GM23338 (cell line): ENCODE measurements around the gene RALY. TPM values are rescaled to one million over a fixed set of nuclear protein-coding genes. Genes with fewer than 3 reads are reported as not detected.

ENCODE experiments used
- ATAC-seq: fragments of 200-7000 bp; cut with Tn5 transposase; 3 replicates; pipeline ENCODE4 v1.9.1; 2020
- DNase-seq: peaks from one replicate; pipeline ENCODE4 v3.0.0-alpha.2; 2015; ENCODE audit warnings: low spot score
- H2AFZ ChIP-seq: fragments of 200-600 bp; sonication (generic); 2 replicates; pipeline ENCODE4 v1.8.0; 2016; ENCODE audit warnings: antibody characterized with exemption, mild to moderate bottlenecking, moderate library complexity
- H3F3A ChIP-seq: fragments of 200-600 bp; sonication (generic); replicated peaks from 2 replicates; pipeline ENCODE4 v1.8.0; 2017; ENCODE audit warnings: antibody characterized with exemption, mixed run types, low read depth
- H3K27ac ChIP-seq: fragments of 200-600 bp; sonication (generic); 2 replicates; pipeline ENCODE4 v1.6.1; 2016; ENCODE audit warnings: low read depth
- H3K27me3 ChIP-seq: fragments of 200-600 bp; sonication (generic); 2 replicates; pipeline ENCODE4 v1.8.0; 2016; ENCODE audit warnings: mild to moderate bottlenecking, mixed run types, moderate library complexity; ENCODE audit not compliant: insufficient read depth
- H3K36me3 ChIP-seq: fragments of 200-600 bp; sonication (generic); 2 replicates; pipeline ENCODE4 v1.8.0; 2016; ENCODE audit warnings: mild to moderate bottlenecking; ENCODE audit not compliant: insufficient read depth
- H3K4me1 ChIP-seq: fragments of 200-600 bp; sonication (generic); 2 replicates; pipeline ENCODE4 v1.8.0; 2016; ENCODE audit warnings: mild to moderate bottlenecking, moderate library complexity; ENCODE audit not compliant: insufficient read depth
- H3K4me2 ChIP-seq: fragments of 200-600 bp; sonication (generic); 2 replicates; pipeline ENCODE4 v1.7.1; 2017; ENCODE audit warnings: mixed run types
- H3K4me3 ChIP-seq: fragments of 200-600 bp; sonication (generic); 2 replicates; pipeline ENCODE4 v1.6.1; 2016; ENCODE audit warnings: mixed run types
- H3K79me2 ChIP-seq: fragments of 200-600 bp; sonication (generic); replicated peaks from 2 replicates; pipeline ENCODE4 v1.8.0; 2017; ENCODE audit warnings: mild to moderate bottlenecking; ENCODE audit not compliant: insufficient read depth
- H3K9me2 ChIP-seq: fragments of 200-600 bp; sonication (generic); 2 replicates; pipeline ENCODE4 v1.8.0; 2017; ENCODE audit not compliant: insufficient read depth
- H4K20me1 ChIP-seq: fragments of 200-600 bp; sonication (generic); replicated peaks from 2 replicates; pipeline ENCODE4 v1.8.0; 2017; ENCODE audit warnings: mild to moderate bottlenecking; ENCODE audit not compliant: insufficient read depth
- H3K27ac Mint-ChIP-seq: 2 replicates; pipeline ENCODE4 v1.8.0; 2020; ENCODE audit warnings: inconsistent platforms, mild to moderate bottlenecking, moderate library complexity, mixed read lengths
- H3K27me3 Mint-ChIP-seq: 3 replicates; pipeline ENCODE4 v1.8.0; 2022; ENCODE audit warnings: low read depth, mild to moderate bottlenecking, moderate library complexity, mixed read lengths, inconsistent platforms; ENCODE audit not compliant: insufficient read depth, poor library complexity
- H3K36me3 Mint-ChIP-seq: 3 replicates; pipeline ENCODE4 v1.8.0; 2021; ENCODE audit warnings: low read depth, mild to moderate bottlenecking, inconsistent platforms, moderate library complexity, mixed read lengths
- H3K4me1 Mint-ChIP-seq: 3 replicates; pipeline ENCODE4 v1.8.0; 2020; ENCODE audit warnings: mild to moderate bottlenecking, inconsistent platforms, mixed read lengths
- H3K4me3 Mint-ChIP-seq: 3 replicates; pipeline ENCODE4 v1.8.0; 2021; ENCODE audit warnings: moderate library complexity, mild to moderate bottlenecking, inconsistent platforms, mixed read lengths
- H3K9me3 Mint-ChIP-seq: 3 replicates; pipeline ENCODE4 v1.8.0; 2020; ENCODE audit warnings: moderate library complexity, mild to moderate bottlenecking, inconsistent platforms, mixed read lengths
- ETS1 ChIP-seq: IDR thresholded peaks from 2 replicates; pipeline ENCODE4 v1.6.1; 2016; ENCODE audit warnings: antibody characterized with exemption
- EZH2 ChIP-seq: fragments of 200-600 bp; sonication (generic); IDR thresholded peaks from one replicate; pipeline ENCODE4 v1.8.0; 2017; ENCODE audit warnings: antibody characterized with exemption, mild to moderate bottlenecking, low read depth; ENCODE audit not compliant: unreplicated experiment
- EZH2phosphoT487 ChIP-seq: fragments of 200-600 bp; sonication (generic); IDR thresholded peaks from one replicate; pipeline ENCODE4 v1.8.1; 2018; ENCODE audit warnings: antibody characterized with exemption; ENCODE audit not compliant: unreplicated experiment
- JUNB ChIP-seq: IDR thresholded peaks from one replicate; pipeline ENCODE4 v1.6.1; 2016; ENCODE audit warnings: antibody characterized with exemption; ENCODE audit not compliant: unreplicated experiment
- NANOG ChIP-seq: IDR thresholded peaks from 2 replicates; pipeline ENCODE4 v1.6.1; 2016; ENCODE audit warnings: antibody characterized with exemption, borderline replicate concordance
- POLR2AphosphoS5 ChIP-seq: IDR thresholded peaks from 2 replicates; pipeline ENCODE4 v1.6.1; 2016; ENCODE audit warnings: antibody characterized with exemption, low read depth
- STAT1 ChIP-seq: IDR thresholded peaks from one replicate; pipeline ENCODE4 v1.6.1; 2016; ENCODE audit warnings: antibody characterized with exemption; ENCODE audit not compliant: unreplicated experiment
- ZNF114 ChIP-seq: fragments of 250-450 bp; sonication (Bioruptor Pico); IDR thresholded peaks from 2 replicates; pipeline ENCODE4 v1.5.0; 2020; ENCODE audit warnings: mild to moderate bottlenecking, moderate library complexity
- ZNF331 ChIP-seq: fragments of 250-450 bp; sonication (Bioruptor Pico); IDR thresholded peaks from 2 replicates; pipeline ENCODE4 v1.5.0; 2020; ENCODE audit warnings: low read depth, mild to moderate bottlenecking, moderate library complexity
- polyA plus RNA-seq: library from polyadenylated mRNA; unstranded; fragments of >200 nt; fragmentation: Nextera tagmentation; extraction: Ambion mirVana; gene quantifications from 2 replicates; pipeline ENCODE4 v1.2.1, GENCODE V29; 2016
- total RNA-seq: library from RNA; depleted of rRNA; stranded (reverse); fragments of >200 nt; shearing (Covaris generic); gene quantifications from 2 replicates; pipeline ENCODE4 v1.2.3, GENCODE V29; 2014
- TF ChIP-seq, protein P1 (sequence below): IDR thresholded peaks from one replicate; pipeline ENCODE4 v1.6.1; 2018; ENCODE audit warnings: antibody characterized with exemption; ENCODE audit not compliant: unreplicated experiment
- TF ChIP-seq, protein P2 (sequence below): fragments of 250-450 bp; sonication (Bioruptor Pico); IDR thresholded peaks from 2 replicates; pipeline ENCODE4 v1.5.0; 2020; ENCODE audit warnings: mild to moderate bottlenecking, moderate library complexity

RALY gene
- total and polyA plus RNA-seq, 2 experiments from 2014 or later, result 144 to 167 TPM

DNA sequence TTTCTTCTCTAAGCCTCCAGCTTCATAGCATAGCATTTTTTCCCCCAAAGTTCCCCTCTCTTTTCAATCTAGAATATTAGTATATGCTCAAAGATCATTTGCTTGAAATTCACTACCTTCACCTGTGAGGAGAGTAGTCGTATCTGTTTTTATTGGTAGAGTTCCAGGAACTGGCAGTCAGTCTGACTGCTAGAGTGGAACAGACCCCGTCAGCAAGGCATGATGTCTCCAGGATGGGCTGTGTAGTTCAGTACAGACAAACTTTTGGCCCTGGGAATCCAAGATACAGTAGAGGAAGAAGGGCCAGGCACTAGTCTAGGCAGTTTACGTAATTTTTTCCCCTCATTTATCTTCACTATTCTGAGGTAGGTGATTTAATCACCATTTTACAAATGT is 29.1 kb downstream of the RALY start:
- H3K4me3 ChIP-seq, result no peak overlapping the region

More for the DNA sequence above, 29.1 kb downstream of the RALY start:
- peaks cover 43% of the 10 kb centered on the region for H3K4me1 Mint-ChIP-seq
- H3K4me3 Mint-ChIP-seq, result no peak overlapping the region
- no peaks in the 10 kb centered on the region for H3K9me3 Mint-ChIP-seq
- no peak for ATAC-seq
- Histone ChIP-seq H2AFZ (no peak overlapping the region), H3K27ac (no peak overlapping the region), H3K4me2 (no peak overlapping the region), H3K36me3 (no peaks in the 10 kb centered on the region; the same call in 1 of the 2 replicates), H4K20me1 (peaks cover 69% of the 10 kb centered on the region), H3K9me2 (no peaks in the 10 kb centered on the region), H3K79me2 (peaks cover 98% of the 10 kb centered on the region), H3K4me1 (peaks cover 45% of the 10 kb centered on the region), H3F3A (no peaks in the 10 kb centered on the region), H3K27me3 (no peaks in the 10 kb centered on the region)
- H3K27ac Mint-ChIP-seq, result no peak overlapping the region; the same call in 1 of the 2 replicates
- H3K36me3 Mint-ChIP-seq, result peaks cover 6% of the 10 kb centered on the region; the same call in 2 of the 3 replicates
- TF ChIP-seq ZNF331 (no peak), JUNB (no peak), ZNF114 (CRISPR knock-in tag) (no peak), NANOG (no peak), STAT1 (no peak), EZH2phosphoT487 (no peak), POLR2AphosphoS5 (no peak), ETS1 (no peak), EZH2 (no peak)
- TF ChIP-seq, protein P1, sequence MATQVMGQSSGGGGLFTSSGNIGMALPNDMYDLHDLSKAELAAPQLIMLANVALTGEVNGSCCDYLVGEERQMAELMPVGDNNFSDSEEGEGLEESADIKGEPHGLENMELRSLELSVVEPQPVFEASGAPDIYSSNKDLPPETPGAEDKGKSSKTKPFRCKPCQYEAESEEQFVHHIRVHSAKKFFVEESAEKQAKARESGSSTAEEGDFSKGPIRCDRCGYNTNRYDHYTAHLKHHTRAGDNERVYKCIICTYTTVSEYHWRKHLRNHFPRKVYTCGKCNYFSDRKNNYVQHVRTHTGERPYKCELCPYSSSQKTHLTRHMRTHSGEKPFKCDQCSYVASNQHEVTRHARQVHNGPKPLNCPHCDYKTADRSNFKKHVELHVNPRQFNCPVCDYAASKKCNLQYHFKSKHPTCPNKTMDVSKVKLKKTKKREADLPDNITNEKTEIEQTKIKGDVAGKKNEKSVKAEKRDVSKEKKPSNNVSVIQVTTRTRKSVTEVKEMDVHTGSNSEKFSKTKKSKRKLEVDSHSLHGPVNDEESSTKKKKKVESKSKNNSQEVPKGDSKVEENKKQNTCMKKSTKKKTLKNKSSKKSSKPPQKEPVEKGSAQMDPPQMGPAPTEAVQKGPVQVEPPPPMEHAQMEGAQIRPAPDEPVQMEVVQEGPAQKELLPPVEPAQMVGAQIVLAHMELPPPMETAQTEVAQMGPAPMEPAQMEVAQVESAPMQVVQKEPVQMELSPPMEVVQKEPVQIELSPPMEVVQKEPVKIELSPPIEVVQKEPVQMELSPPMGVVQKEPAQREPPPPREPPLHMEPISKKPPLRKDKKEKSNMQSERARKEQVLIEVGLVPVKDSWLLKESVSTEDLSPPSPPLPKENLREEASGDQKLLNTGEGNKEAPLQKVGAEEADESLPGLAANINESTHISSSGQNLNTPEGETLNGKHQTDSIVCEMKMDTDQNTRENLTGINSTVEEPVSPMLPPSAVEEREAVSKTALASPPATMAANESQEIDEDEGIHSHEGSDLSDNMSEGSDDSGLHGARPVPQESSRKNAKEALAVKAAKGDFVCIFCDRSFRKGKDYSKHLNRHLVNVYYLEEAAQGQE, result no peak
- TF ChIP-seq, protein P2, sequence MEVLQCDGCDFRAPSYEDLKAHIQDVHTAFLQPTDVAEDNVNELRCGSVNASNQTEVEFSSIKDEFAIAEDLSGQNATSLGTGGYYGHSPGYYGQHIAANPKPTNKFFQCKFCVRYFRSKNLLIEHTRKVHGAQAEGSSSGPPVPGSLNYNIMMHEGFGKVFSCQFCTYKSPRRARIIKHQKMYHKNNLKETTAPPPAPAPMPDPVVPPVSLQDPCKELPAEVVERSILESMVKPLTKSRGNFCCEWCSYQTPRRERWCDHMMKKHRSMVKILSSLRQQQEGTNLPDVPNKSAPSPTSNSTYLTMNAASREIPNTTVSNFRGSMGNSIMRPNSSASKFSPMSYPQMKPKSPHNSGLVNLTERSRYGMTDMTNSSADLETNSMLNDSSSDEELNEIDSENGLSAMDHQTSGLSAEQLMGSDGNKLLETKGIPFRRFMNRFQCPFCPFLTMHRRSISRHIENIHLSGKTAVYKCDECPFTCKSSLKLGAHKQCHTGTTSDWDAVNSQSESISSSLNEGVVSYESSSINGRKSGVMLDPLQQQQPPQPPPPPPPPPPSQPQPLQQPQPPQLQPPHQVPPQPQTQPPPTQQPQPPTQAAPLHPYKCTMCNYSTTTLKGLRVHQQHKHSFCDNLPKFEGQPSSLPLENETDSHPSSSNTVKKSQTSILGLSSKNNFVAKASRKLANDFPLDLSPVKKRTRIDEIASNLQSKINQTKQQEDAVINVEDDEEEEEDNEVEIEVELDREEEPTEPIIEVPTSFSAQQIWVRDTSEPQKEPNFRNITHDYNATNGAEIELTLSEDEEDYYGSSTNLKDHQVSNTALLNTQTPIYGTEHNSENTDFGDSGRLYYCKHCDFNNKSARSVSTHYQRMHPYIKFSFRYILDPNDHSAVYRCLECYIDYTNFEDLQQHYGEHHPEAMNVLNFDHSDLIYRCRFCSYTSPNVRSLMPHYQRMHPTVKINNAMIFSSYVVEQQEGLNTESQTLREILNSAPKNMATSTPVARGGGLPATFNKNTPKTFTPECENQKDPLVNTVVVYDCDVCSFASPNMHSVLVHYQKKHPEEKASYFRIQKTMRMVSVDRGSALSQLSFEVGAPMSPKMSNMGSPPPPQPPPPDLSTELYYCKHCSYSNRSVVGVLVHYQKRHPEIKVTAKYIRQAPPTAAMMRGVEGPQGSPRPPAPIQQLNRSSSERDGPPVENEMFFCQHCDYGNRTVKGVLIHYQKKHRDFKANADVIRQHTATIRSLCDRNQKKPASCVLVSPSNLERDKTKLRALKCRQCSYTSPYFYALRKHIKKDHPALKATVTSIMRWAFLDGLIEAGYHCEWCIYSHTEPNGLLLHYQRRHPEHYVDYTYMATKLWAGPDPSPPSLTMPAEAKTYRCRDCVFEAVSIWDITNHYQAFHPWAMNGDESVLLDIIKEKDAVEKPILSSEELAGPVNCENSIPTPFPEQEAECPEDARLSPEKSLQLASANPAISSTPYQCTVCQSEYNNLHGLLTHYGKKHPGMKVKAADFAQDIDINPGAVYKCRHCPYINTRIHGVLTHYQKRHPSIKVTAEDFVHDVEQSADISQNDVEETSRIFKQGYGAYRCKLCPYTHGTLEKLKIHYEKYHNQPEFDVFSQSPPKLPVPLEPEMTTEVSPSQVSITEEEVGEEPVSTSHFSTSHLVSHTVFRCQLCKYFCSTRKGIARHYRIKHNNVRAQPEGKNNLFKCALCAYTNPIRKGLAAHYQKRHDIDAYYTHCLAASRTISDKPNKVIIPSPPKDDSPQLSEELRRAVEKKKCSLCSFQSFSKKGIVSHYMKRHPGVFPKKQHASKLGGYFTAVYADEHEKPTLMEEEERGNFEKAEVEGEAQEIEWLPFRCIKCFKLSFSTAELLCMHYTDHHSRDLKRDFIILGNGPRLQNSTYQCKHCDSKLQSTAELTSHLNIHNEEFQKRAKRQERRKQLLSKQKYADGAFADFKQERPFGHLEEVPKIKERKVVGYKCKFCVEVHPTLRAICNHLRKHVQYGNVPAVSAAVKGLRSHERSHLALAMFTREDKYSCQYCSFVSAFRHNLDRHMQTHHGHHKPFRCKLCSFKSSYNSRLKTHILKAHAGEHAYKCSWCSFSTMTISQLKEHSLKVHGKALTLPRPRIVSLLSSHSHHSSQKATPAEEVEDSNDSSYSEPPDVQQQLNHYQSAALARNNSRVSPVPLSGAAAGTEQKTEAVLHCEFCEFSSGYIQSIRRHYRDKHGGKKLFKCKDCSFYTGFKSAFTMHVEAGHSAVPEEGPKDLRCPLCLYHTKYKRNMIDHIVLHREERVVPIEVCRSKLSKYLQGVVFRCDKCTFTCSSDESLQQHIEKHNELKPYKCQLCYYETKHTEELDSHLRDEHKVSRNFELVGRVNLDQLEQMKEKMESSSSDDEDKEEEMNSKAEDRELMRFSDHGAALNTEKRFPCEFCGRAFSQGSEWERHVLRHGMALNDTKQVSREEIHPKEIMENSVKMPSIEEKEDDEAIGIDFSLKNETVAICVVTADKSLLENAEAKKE (CRISPR knock-in tag), result no peak
- no peak for DNase-seq
- peaks cover 12% of the 10 kb centered on the region for H3K27me3 Mint-ChIP-seq
